Stimulated activated CD4-positive, alpha-beta T cell treated with anti-CD3 and anti-CD28 coated beads, TNF-alpha, amount 100 ng/mL, for 4 hours (primary cell): Measurements from ENCODE around the gene APEH.

Experiments used
- DNase-seq, 3 experiments: peaks; one replicate each; pipeline ENCODE4 v3.0.0-alpha.2; 2020; ENCODE audit warnings: low read depth in 3 of 3

Gene APEH

DNA sequence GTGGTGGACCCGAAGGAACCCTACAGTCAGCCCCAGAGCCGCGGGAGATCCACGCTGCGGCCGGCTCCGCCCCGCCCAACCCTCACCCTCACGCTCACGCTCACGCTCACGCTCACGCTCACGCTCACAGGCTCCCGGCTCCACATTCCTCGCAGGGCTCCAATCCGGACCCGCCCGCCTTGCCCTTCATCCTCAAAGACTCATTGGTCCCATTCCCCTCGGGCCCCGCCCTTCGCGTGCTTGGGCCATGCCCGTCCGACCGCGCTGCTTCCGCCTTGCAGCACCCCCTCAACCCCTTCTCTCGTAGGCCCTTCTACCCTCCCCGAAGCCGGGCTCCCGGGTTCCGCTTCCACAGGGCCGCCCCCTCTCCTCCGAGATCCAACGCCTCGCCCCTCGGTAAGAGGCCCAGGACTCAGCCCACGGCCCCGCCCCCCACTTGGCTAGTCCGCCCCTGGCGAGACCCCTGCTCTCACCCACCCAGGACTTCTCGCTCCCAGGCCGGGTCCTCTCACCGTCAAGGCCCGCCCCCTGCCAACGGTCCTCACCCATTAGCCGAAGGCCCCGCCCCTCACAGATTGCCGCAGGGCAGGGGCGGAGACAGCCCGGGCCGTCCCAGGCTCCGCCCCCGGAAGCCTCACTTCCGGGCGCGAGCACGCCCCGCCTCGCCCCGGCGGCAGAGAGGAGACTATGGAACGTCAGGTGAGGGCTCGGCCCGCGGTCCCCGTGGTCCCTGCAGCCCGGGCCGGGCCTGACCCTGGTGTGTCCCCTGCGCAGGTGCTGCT lies at the start of gene APEH:
APEH (plus strand) TSS at position 637 of the 782 bp plus-strand sequence; CDS start at position 688, 51 bp downstream.
- DNase-seq: peak; percentile 95 to 97 (median 97)

DNA sequence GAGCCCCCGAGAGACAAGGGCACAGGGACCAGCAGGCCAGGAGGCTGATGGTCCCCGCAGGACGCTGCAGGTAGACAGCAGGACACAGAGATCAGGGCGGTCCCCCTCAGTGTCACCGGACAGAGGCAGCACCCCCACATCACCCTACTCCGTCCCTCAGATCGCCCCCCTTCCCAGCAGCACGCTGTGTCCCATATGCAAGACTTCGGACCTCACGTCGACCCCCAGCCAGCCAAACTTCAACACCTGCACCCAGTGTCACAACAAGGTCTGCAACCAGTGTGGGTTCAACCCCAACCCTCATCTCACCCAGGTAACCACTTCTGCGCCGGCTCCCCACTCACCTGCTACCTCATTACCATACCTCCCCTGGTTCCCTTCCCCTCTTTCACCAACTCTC lies 49.1 kb upstream of the APEH start:
- no peak for DNase-seq

DNA sequence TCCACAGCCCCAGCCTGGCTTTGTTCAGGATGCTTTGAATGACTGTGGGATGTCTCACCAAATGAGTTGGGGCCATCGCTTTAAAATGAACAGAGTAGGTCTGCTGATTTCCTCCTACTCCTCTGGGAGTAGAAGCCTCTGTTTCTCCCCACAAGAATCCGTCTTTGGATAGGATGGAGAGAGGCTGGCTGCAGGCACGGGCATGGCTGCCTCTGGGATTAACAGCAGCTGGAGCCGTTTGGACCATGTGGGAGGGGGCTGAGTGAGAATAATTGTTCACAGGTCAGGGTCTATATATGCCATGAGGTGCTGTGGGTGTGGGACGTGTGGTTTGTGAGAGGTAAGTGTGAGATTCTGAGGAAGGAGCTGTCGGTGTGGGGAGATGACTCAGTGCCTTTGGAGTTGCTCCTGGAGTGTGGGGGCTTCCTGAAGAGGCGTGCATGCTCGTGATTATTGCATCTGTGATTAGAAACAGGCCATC lies 48.0 kb upstream of the APEH start:
- DNase-seq: no peak

DNA sequence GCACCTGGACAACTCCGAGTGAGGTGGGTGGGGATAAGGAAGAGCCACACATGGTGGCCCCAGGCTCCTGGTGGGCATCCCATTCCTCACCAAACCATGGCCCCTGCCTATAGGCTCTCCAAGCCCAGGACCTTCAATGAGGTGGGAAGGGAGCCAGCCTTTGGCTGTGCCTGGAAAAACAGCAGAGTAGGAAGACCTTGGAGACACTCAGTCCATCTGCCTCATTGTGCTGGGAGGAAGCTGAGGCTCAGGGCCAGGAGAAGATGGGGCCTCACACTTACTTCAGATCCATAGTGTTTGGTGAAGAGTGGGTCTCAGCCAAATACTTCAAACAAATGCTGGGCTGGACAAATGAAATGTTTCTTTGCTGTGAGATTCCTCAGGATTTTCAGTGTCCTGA lies 47.4 kb upstream of the APEH start:
- DNase-seq: no peak

DNA sequence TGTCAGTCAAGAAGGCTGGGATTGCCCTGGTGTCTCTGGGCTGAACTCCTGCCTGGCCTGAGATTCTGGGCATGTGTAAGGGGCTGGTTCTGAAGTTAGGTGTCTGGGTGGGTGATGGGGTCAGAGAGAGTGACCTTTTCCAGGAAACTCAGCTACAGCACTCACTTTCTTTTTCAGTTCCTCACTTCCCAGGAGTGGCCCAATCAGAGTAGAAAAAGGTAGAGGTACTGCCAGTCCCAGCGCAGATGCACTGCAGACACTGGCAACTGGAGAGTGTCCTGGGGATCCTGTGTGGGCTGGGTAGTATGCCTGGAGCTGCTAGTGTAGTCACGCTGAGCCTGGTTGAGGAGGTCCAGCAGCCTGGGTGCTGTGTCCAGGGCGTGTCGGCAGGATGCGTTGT lies 46.5 kb upstream of the APEH start:
- DNase-seq: no peak

DNA sequence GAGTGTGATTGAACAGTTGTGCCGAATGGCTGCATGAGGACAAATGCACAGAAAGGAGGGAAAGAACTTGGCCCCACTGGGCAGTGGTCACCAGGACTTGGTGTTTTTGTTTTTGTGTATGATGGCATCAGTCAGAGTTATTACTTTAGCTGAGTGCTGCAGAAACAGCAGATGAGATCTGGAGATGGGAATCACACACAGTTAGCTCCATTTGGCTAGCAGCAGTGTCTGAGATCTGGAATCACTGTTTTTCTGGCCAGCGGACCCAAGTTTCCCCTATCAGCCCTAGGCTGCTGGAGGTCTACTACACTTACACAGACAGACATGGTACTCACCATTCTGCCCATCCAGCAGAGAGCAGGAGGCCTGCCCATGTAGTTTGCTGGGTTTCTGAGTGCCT lies 45.9 kb upstream of the APEH start:
- DNase-seq: no peak

DNA sequence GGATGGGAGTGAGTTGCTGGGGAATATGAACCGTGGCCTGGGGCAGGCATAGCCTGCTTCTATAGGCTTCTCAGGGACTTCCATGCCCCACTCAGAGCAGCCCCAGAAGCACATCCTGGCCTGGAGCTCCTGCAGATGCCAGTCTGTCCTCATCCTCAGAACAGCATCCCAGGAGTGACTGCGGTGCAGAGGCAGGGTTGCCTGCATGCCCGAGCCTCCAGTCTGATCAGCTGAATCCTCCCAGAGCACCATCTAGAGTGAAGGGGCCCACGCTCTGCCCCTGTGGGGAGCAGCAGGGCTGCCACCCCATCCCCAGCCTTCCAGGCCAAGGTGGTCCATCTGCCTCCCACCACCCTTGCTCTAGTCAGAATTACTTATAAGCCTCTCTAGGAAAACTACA lies 44.7 kb upstream of the APEH start:
- DNase-seq: no peak

DNA sequence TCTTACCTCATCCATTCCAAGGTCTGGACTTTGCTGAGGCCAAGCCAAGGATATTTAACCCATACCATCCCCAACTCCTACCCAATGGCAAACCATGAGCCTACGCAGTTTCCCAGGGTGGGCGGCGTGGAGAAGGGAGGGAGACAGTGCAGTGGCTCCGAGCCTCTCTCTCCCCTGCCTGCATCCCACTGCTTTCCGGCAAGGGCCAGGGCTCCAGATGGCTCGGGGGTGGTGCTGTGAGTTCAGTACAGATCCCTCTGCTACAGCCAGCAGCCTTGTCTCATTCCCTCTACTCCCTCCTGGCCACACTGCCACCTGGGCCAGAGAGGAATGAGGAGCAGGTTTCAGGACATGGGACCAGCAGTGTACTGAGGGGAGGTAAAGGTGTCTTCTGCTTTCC lies 44.3 kb upstream of the APEH start:
- DNase-seq: no peak

DNA sequence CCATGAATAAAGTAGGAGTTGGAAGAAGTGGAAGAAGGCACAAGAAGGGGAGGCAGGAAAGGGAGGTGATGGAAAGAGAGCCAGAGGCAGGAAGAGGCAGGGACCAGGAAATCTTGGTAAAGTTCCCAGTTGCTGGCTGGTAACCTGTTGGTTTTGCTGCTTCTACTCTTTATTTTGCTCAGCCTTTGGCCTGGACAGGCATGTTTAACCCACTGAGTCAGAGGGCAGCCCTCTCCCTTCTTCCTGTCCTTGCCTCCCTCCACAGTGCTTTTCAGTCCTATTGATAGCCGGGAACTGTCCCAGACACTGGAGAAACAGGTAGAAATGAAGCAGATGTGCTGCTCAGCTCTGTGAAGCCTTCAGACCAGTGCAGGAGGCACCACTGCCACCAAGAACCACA lies 43.4 kb upstream of the APEH start:
- DNase-seq: no peak

DNA sequence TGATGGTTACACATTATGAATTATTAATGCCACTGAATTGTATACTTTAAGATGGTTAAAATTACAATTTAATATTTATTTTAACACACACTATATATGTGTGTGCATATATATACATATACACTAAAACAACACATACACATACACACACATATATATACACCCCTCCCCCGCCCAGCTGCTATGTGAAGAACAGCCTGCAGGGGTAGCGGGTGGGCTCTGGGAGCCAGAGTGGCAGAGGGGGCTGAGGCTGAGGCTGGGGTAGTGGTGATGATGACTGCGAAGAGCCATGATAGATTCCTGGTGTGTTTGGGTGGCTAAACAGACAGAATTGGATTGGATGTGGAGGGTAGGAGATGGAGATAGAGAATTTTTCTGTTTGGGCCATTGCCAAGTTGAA lies 39.4 kb upstream of the APEH start:
- no peak for DNase-seq

DNA sequence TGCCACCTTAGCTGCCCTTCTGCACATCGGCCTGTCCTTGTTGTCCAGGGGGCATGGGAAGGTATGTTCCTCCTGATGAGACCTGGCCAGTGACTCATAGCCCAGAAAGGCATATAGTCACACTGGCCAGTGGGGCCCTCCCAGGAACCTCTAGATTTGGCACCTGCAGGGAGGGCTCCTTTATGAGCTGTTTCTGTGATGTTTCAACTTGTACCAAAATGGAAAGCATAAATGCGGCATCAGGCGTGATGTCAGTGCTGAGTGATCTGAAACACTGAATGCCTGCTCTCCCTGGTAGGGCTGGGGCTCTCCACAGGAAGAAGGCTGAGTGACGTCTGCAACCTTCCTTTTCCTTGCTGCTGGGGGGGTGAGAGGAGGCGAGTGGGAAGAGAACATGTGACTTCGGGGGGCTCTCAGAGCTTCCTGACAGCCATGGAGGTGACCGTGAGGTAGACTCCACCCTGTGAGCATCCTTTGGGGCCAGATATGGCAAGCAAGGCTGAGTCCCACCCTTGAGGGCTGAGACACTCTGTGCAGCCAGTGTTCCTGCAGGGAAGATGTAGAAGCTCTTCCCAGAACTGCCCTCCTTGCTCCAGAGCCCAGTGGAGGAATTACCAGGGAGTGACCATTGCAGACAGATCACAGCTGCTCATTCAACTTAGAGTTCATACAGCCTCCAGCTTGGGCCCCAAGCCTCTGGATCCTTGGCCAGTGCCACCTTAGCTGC lies 37.1 kb upstream of the APEH start:
- no peak for DNase-seq

DNA sequence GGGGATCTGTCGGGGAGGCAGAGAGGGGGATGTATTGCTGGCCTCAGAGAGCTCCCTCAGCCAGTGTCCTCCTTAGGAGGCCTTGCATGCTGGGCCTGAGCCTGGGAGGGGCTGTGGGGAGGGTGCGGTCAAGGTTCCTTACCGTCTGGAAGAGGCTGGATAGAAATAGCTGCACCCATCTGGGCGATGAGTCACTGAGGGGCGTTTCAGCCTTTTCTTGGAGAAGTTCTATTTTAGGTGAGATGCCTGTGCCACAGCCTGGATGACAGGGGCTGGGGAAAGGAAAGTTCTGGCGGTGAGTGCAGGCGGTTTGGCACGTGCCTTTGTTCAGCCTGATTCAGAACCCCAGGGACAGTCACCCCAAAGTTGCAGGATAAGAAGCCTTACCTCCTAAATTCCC lies 35.7 kb upstream of the APEH start:
- no peak for DNase-seq

DNA sequence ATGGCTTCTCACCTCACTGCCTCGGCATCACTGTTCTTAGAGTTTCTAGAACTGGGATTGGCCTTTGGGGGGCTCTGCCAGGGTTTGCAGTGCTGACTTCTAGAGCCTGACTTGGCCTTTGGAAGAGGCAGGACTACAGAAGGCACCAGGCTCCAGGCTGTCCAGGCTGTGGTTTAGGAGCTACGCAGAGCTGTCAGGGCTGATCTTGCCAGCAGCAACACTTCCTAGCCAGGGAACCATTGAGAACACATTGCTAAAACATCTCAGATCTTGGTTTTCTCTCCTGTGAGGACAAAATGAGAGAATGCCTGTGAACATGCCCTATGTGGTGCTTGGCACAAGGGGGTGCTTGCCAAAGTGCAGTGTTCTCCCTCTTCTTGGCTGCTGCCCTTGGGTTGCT lies 34.6 kb upstream of the APEH start:
- DNase-seq: no peak

DNA sequence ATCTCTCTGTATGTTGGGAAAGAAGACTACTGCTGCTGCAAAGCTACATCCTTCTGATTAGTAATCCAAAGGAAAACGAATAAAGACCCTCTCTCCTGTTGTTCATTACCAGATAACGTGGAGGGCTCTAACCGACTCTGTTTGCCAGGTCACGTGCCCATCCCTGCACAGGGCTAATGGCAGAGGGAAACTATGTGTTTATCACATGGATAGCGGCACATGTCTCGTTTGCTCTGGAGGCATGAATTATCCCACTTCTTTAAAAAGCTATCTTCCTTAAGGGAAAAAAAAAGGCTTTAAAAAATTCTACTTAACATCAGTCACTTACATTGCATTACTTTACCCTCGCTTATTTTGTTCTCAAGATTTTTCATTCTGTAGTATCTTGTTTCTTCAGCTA lies 32.9 kb upstream of the APEH start:
- no peak for DNase-seq

DNA sequence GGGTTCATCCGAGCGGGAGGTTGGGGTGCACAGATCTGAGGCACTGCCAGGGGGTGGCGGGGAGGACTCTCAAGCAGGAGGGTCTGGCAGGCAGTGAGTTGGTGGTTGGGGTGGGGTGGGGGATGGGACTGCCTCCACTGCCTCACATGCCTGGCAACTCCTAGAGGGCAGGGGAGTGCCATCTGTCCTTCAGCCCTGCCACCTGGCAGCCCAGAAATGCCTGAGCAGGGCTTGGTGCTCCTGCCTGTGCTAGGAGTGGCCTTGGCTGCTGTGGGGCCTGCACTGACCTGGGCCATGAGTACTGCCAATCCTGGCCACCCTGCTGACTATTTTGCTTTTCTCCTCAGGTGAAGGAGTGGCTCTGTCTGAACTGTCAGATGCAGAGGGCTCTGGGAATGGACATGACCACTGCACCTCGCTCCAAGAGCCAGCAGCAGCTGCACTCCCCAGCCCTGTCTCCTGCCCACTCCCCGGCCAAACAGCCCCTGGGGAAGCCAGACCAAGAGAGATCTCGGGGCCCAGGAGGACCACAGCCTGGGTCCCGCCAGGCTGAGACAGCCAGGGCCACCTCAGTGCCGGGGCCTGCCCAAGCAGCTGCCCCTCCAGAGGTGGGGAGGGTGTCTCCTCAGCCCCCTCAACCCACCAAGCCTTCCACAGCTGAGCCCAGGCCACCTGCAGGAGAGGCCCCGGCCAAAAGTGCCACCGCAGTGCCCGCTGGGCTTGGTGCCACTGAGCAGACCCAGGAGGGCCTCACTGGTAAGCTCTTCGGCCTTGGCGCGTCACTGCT lies 32.0 kb upstream of the APEH start:
- no peak for DNase-seq

DNA sequence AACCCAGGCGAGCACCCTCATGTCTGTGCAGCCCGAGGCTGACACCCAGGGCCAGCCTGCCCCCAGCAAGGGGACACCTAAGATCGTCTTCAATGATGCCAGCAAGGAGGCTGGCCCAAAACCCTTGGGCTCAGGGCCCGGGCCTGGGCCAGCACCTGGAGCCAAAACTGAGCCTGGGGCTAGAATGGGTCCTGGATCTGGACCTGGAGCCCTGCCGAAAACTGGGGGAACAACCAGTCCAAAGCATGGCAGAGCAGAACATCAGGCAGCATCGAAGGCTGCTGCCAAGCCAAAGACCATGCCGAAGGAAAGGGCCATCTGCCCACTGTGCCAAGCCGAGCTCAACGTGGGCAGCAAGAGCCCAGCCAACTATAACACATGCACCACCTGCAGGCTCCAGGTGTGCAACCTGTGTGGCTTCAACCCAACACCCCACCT lies 31.4 kb upstream of the APEH start:
- no peak for DNase-seq

DNA sequence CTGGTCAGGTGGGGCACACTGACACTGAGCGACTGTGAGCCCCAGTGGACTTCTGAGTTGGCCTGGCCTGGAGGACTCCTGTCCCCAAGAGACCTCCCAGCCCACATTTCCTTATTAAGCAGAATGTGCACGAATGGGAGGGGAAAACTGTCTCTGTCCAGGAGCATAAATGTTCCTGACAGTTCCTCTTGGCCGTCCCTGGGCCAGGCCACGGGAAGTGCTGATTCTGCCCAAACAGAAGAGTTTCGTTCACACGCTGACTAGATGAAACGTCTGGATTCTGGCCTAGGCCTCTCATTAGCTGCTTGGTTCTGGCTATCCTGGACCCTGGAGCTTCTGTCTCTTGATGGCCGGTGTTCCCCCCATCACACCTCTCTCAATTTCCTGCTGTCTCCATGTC lies 29.5 kb upstream of the APEH start:
- DNase-seq: no peak

DNA sequence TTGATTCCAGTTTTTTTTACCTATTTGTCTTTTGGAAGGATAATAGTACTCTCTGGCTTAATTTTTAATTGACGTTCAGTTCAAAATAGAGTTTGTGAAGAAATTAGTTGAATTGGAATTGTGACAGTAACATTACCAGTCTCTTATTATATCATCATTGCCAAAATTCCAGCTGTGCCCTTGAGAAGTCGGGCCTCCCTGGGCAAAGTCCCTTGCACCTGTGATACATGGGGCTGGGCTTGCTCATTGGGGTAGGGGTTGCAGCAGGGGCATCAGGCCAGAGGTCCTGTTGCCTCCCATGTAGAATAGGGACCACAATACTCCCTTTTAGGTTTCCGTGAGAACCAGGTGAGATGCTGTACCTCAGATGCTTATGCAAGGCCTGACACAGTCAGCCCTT lies 27.9 kb upstream of the APEH start:
- DNase-seq: no peak

DNA sequence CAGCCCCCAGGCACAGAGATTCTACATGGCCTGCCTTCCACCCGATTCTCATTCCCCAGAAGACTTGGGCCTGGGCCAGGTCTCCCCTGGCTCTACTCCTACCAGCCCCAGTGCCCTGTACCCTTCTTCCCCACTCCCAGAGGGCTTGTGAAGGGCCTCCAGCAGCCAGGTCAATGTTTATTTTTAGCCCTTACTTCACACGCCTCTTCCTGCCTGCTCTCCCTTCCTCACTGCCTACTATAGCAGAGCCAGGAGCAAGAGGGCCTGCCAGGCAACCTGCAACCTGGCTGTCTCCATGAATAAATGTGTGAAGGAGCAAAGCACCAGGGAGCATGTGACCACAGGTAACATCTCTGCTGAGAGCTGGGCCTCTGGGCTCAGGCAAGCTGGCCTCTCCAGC lies 26.4 kb upstream of the APEH start:
- DNase-seq: no peak

DNA sequence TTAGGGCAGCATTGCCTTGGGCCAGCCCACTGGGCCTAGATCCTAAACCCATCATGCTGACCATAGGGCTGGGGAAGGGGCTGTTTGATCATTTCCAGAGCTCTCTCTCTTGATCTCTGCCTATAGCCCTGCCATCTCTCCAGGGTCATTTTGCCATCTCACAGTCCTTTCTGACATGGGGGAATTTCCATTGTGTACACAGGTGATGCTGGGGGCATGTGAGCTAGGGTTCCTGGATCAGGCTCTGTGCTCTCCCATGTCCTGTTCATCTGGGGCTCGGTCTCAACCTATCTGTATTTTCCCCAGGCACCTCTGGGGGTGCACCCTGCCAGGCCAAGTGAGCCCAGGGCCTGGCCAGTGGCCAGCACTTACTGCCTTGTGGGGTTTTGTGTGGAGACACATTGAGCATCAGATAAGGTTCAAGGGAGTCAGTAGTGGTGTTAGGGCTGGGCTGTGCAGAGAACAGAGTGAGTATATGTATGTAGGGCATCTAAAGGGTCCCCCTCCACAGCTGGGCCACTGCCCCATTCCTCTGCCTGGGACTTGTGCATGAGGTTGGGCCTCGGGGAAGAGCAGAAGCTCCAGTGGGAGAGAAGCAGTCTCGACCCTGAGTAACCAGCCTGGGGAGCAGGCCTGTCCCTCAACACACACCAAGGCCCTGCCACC lies 25.7 kb upstream of the APEH start:
- no peak for DNase-seq

DNA sequence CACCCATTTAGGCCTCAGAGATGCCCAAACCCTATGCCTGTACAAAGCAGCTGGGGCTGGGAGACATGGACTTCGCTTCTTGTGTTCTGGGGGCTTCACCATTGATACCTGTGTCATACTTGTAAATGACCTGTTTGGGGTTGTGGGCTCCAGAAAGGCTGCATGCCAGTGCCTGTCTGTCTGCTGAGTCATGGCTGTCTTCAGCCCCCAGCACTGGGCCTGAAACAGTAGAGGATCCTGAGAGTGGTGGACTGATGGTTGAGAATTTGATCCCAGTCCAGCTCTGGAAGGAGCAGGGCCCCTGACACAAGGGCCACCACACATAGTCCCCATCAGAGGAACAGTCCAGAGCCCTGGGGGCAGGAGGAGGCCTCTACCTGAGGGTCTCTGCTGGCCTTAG lies 24.6 kb upstream of the APEH start:
- no peak for DNase-seq

DNA sequence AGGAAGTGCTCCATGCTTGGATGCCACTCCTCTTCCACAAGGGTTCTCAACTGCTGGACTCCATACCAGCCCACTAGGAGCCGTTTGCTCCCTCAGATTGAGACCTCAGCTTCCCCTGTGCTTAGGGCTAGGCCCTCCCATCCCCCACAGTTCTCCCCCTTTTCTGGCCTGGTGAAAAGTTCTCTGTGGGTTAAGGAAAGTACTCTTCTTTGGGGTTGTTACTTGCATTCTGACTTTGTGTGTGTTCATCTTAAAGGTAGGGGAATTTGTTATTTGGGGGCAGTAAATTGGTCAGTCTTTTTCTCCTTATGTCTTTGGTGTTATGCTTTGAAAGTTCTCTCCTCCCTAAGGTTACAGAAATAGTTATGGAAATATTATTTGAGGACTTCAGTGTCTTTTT lies 24.0 kb upstream of the APEH start:
- DNase-seq: no peak
